ENCODE data around the gene NCAPD2. TPM values are rescaled to one million over a fixed set of nuclear protein-coding genes. Genes with fewer than 3 reads are reported as not detected.
A peak's percentile ranks its signal among the peaks of the same experiment; 100 is the strongest.

The NCAPD2 gene
- total RNA-seq, 3 donors from 2014 or later (not counting 1 experiment from before 2014, with no cell fraction given): 38.8 to 53.1 (median 44.1) TPM

GRCh38 chr12:6542209-6543009, 48.5 kb downstream of the NCAPD2 start:
- H3K36me3 ChIP-seq (ENCODE audit: control insufficient read depth, insufficient read depth, low read length): peaks cover 53% of the 10 kb centered on the region
- no peaks in the 10 kb centered on the region for H3K27me3 ChIP-seq (ENCODE audit: control insufficient read depth, insufficient read depth, low read length)
- no peak overlapping the region for H3K4me3 ChIP-seq (ENCODE audit: low read length)
- no peak for TF ChIP-seq CTCF (IDR thresholded peaks at IDR 0.05)
- peak in 1 of 2 donors; percentile 34 for DNase-seq
- WGBS (ENCODE audit: insufficient coverage): 96% methylated on average over 13 of the region's 13 CpGs
- H3K36me3 Mint-ChIP-seq: no peaks in the 10 kb centered on the region
- H3K27me3 Mint-ChIP-seq (ENCODE audit: low read depth in 2 of 2): no peaks in the 10 kb centered on the region
- no peak overlapping the region for H3K4me3 Mint-ChIP-seq
- no peaks in the 10 kb centered on the region for H3K9me3 Mint-ChIP-seq
- no peak for ATAC-seq
- peaks cover 15 to 19% of the 10 kb centered on the region in 2 donors for H3K4me1 Mint-ChIP-seq
- no peak overlapping the region for H3K27ac ChIP-seq (ENCODE audit: low read length)
- peak overlapping the region in 1 of 2 donors; percentile 39 for H3K27ac Mint-ChIP-seq
- H3K9me3 ChIP-seq (ENCODE audit: control insufficient read depth, insufficient read depth, low read length): no peaks in the 10 kb centered on the region
- intact Hi-C loops (cut with micrococcal nuclease): no loop called here
- peaks cover 19% of the 10 kb centered on the region for H3K4me1 ChIP-seq (ENCODE audit: control insufficient read depth, insufficient read depth, low read length)

GRCh38 chr12:6546016-6546415, 52.1 kb downstream of the NCAPD2 start:
- no peak overlapping the region for H3K4me3 ChIP-seq (ENCODE audit: low read length)
- H3K4me1 ChIP-seq (ENCODE audit: control insufficient read depth, insufficient read depth, low read length): peaks cover 10% of the 10 kb centered on the region
- Mint-ChIP-seq H3K4me1 (peaks cover 5 to 14% of the 10 kb centered on the region in 2 donors), H3K9me3 (no peaks in the 10 kb centered on the region), H3K27ac (no peak overlapping the region), H3K36me3 (no peaks in the 10 kb centered on the region), H3K4me3 (no peak overlapping the region), H3K27me3 (ENCODE audit: low read depth in 2 of 2) (no peaks in the 10 kb centered on the region)
- TF ChIP-seq CTCF (IDR thresholded peaks at IDR 0.05): no peak
- H3K27ac ChIP-seq (ENCODE audit: low read length): no peak overlapping the region
- no peaks in the 10 kb centered on the region for H3K27me3 ChIP-seq (ENCODE audit: control insufficient read depth, insufficient read depth, low read length)
- WGBS (ENCODE audit: insufficient coverage): 98% methylated on average over 10 of the region's 10 CpGs
- ATAC-seq (no peak), DNase-seq (no peak)
- H3K9me3 ChIP-seq (ENCODE audit: control insufficient read depth, insufficient read depth, low read length): no peaks in the 10 kb centered on the region
- intact Hi-C loops (cut with micrococcal nuclease): no loop called here
- peaks cover 49% of the 10 kb centered on the region for H3K36me3 ChIP-seq (ENCODE audit: control insufficient read depth, insufficient read depth, low read length)

GRCh38 chr12:6547566-6547965, 53.7 kb downstream of the NCAPD2 start:
- Histone ChIP-seq H3K27ac (ENCODE audit: low read length) (no peak overlapping the region), H3K9me3 (ENCODE audit: control insufficient read depth, insufficient read depth, low read length) (no peaks in the 10 kb centered on the region), H3K4me1 (ENCODE audit: control insufficient read depth, insufficient read depth, low read length) (peaks cover 21% of the 10 kb centered on the region), H3K27me3 (ENCODE audit: control insufficient read depth, insufficient read depth, low read length) (no peaks in the 10 kb centered on the region), H3K4me3 (ENCODE audit: low read length) (no peak overlapping the region), H3K36me3 (ENCODE audit: control insufficient read depth, insufficient read depth, low read length) (peaks cover 55% of the 10 kb centered on the region)
- H3K4me1 Mint-ChIP-seq: peaks cover 20 to 28% of the 10 kb centered on the region in 2 donors
- 100% methylated on average over 1 of the region's 1 CpG for WGBS (ENCODE audit: insufficient coverage)
- H3K9me3 Mint-ChIP-seq: no peaks in the 10 kb centered on the region
- no peaks in the 10 kb centered on the region for H3K36me3 Mint-ChIP-seq
- H3K27ac Mint-ChIP-seq: peak overlapping the region in 1 of 2 donors; percentile 29
- TF ChIP-seq CTCF (IDR thresholded peaks at IDR 0.05): no peak
- intact Hi-C loops (cut with micrococcal nuclease): no loop called here
- ATAC-seq (no peak), DNase-seq (no peak)
- H3K4me3 Mint-ChIP-seq: no peak overlapping the region
- H3K27me3 Mint-ChIP-seq (ENCODE audit: low read depth in 2 of 2): no peaks in the 10 kb centered on the region
